HG03095 (cell line): ENCODE measurements around the gene NOP14.
A peak's percentile ranks its signal among the peaks of the same experiment; 100 is the strongest.
"Not testable (repeated sequence)": the region's sequence is repeated elsewhere in the genome, so short reads cannot be mapped to it uniquely, and the experiment has no call there.

Source experiments
- ATAC-seq: cut with Tn5 transposase; IDR thresholded peaks from one replicate; pipeline ENCODE4 v1.9.1; 2021; ENCODE audit warnings: moderate library complexity; ENCODE audit not compliant: unreplicated experiment

Gene NOP14

DNA sequence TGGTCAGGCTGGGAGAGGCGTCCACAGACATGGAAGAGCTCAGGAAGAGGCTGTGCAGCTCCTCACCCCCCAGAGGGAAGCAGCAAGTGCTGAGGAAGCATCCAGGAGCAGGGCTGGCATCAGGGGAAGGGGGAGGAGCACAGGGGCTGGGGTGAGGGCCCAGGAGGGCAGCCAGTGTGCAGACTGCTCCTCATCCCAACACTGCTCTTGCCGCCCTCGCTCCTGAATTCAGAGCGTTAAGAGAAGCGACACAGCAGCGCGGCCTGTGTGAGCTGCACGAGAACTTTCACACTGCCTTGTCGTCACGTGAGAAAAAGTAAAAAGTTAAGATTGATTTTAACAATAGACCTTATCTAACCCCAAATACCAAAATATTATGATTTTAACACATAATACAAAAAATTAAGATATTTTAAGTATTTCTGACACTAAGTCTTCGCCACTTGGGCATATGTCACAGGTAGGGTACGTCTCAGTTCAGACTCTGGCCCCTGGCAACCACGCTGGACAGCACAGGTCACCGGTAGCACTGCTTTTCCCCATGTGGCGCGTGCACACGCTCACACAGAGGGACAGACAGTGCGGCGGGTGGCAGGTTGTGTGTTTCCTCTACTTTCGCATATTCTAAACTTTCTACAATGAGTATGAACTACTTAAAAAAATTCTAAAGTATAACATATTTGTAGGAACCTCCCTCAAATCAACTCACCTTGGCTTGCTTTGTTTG is 19.7 kb downstream of the NOP14 start:
- ATAC-seq, result no peak

DNA sequence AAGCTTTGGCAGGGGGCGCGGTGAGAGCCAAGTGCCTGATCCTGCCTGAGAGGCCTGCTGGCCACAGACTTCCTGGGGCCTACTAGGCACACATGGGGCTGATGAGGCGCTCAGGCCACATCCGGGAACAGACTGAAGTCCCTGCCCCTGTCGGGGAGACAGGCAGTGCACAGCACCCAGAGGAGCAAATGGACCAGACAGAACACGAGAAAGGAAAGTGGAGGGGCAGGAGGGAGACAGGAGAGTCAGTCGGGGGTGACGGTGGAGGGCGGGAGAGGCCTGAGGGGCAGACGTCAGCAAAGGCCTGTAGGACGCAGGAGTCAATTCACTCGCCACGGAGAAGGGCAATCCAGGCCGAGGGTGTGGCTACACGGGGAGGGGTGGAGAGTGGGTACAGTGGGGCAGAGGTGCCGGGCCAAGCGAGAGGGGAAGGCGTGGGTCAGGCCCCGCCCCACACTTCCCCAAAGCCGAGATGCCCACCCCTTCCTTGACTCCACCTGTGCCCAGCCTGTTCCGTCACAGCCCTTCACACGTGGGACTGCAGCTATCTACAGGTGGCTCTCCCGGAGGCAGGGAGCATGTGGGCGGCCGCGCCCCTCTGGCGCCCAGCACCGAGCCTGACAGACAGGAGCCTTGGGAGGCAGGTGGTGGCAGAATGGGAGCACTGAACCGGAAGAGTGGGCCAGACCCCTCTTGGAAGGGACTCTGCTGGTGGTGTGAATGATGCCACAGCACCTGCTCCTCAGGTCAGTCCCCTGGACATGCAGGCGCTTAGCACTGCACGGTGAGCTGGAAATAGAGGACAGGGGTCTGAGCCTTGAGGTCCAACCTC is 20.5 kb downstream of the NOP14 start:
- no peak for ATAC-seq

DNA sequence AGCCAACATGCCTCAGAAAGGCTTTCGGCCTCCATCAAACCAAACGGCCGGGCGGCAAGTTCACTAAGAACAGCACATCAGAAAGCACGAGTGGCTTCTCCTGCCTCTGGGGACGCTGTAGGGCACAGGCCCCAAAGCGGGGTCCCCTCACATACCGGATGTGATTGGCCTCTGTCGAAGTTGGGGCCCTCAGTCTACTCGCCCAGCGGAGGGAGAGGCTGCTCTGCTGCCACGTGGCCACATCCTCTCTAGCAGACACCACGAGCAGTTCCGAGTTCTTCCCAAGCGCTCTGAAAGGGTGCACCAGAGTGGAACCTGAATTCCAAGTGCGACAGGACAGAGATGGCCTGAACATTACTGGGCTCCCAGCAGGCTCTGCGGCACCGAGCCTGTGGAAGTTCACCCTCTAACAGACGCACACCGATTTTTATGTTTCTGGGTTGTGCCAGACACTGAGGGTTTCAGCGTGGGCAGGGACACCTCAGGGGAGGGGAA is 21.1 kb downstream of the NOP14 start:
- ATAC-seq, result no peak

DNA sequence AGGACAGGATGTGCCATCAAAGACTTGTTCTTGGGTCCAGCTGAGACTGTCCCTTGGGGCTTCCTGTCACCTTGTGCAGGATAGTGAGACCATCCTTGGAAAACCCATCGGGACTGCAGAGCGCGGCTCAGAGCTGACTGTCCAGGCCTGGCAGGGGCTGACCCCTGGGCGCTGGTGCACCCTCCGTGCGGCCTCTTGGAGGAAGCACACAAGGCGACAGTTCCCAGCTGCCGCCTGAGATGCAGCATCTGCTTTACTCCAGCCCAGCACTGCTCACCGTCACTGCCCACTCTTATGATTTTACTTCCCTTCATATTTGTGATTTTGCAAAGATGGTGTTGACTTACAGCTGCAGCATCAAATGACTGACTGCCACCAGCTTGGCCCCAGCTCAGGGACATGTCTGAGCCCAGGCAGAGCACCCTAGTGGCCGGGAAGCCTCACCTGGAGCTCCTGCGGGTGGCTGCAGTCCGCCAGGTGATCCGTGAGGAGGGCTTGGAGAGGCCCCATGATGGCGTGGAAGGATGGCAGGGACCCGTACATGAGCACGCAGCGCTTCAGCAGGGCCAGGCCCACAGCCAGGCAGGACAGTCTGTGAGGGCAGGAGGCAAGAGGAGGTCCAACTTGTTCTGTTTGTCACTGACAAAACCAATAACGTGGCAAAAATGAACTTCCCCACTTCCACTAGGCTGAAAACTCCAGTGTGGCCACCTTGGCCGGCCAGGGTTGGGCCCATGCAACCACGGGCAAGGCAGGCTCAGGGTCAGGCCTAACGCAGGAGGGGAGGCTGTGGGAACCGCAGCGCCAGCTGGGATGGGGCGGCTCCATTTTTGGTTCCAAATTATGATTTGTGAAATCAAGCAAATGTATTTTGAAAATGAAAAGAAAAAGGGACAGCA is 21.8 kb downstream of the NOP14 start:
- no peak for ATAC-seq

DNA sequence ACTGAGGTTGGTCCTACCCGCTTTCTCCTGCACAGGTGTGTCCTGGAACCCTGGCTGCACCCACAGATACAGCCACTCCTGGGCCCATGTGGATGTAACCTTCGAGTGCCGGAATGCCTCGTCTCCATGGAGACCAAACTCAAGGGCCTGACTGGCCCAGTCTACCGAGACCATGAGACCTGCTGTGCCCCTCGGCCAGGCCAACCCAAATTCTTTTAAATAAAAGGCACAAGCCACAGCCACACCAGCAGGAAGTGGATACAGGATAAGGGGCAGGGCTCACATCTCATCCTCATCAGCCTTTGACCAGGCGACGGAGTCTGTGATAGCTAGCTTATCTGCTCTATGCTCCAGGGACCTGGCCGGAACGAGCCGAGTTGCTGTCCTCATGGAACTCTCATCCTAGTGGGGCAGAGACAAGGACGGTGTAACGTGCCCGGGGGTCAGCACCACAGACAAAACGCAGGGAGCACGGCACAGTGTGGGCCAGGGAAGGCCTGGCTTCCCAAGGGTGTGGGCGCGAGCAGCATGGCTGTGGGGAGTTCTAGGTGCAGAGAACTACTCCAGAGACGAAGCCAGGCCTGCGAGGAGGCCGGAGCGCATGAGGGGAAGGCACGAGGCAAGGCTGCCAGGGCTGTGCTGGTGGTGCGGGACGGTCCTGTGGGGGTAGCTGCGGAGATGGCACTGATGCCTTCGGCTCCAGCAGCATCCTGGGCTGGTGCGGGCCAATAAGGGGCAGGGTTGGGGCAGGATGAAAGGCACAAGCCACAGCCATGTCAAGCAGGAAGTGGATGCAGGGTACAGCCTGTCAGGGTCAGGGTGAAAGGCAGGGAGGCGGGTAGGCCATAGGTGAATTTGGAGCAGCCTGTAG is 22.7 kb downstream of the NOP14 start:
- no peak for ATAC-seq

DNA sequence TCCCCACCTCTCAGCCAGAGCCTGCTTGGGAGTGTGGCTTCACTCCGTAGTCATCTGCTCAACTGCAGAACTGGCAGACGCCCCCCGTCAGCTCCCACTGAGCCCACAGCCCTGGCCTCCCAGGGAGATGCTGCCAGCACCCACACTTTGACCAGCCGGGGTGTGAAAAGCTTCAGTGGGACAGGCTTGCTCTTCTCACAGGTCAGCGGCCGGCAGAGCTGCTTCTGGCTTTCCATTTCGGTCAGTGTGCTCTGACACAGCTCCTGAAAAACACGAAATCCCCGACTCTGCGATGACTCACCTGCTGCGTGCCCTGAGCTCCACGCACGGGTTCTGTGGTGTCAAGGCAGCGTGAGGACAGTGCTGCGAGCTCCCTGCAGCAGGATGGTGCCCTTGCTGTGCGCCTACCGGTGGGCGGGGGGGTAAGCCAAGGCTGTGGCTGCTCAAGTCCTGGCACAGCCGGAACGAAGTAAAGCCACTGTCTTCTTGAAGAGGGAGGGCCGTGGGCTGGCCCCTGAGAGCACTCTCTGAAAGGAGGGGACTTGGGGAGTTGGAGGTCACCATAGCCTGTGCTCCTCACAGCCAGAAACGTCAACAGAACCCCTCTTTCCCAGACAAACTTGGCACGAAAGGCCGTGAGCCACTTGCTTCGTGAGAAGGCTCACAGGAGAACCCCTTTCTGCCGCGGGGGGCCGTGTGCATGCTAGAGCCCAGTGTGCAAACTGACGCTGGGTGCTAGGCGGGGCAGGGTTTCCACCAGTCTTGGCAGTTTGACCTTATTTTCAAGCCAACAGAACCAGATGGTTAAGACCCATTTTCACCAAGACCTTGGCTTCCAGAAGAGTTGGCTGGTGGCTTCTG is 23.6 kb downstream of the NOP14 start:
- ATAC-seq, result no peak

DNA sequence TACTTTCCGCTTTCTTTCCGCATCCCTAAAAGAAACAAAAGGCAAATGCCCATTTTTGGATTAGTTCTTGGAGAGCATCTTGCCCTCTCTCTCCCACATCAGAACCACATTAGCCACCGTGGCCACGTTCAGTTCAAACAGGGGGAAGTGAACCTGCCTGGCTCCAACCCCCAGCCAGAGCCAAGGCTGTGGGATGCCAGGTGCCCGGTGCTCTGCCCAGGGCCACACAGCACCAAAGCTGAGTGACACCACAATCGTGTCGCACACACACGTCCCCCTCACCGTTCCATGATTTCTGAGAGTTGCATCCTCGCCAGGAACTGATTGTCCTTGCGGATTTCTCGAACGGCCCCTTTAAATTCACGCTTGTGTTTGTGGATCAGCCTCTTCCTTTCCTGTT is 24.3 kb downstream of the NOP14 start:
- no peak for ATAC-seq

DNA sequence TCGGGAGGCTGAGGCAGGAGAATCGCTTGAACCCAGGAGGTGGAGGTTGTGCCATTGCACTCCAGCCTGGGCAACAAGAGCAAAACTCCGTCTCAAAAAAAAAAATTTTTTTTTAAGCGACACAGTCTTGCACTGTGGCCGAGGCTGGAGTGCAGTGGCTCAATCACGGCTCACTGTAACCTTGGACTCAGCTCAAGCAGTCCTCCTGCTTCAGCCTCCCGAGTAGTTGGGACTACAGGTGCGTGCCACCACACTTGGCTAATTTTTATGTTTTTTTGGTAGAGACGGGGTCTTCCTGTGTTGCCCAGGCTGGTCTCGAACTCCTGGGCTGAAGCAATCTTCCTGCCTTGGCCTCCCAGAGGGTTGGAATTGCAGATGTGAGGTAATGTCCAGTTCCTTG is 24.8 kb downstream of the NOP14 start:
- ATAC-seq, result not testable (repeated sequence)

DNA sequence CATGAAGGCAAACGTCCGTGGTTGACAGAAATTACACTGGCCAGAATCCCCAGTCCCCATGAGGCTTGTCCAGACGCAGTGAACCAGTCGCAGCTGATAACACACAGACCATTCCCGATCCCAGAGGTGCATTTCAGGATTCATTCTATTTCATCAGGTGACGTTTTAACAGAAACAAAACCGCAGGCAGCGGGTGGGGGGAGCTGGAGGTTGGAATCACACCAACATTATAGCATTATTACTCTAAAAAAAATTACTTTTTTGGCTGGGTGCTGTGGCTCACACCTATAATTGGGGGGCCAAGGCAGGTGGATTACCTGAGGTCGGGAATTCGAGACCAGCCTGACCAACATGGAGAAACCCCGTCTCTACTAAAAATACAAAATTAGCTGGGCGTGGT is 25.2 kb downstream of the NOP14 start:
- no peak for ATAC-seq

DNA sequence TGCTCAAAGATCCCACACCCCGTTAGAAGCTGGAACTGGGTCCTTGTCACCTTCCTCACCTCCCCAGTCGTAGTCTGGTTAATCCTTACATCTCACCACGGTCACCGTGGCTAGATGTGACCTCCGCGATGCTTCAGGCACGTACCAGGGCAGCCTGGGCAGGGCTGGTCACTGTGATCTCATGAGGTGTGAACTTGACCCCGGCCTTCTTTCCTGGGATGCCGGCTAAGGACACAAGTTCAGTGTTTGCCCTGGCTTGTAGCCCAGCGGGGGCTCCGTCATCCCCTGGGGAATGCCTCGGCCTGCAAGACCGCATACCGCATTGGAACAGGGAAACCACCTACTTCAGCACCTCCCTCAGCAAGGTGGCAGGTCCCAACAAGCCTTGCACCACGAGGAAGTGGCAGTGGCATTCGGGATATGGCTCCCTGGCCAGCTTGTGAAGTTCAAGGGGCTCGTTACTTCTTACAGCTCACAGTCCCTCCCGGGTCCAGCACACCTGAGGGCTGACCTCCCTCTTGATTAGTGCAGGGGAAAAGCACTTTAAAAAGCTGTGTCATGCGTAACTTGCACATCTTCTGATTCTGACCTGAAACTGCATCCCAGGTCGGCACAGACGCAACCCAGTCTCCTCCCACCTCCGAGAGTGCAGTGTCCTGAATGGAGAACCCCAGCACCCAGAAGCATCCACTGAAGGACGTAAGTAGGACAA is 25.9 kb downstream of the NOP14 start:
- ATAC-seq, result no peak

DNA sequence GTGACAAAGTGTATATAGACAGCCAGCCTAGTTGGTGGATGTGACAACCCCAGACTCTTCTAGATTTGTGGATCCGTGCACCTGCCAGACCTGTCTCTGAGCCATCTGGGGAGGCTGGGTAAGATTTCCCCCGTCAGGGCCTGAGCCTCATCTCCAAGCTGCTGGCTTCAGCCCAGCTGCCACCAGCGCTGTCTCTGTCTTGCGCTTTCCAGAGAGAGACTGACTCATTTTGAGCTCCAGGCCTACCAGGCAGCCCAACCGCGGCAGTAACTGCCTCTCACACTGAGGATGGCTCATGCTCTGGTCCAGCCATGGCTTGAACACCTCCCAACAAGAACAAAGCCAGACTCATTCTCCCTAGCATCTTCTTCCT is 26.4 kb downstream of the NOP14 start:
- ATAC-seq, result no peak

DNA sequence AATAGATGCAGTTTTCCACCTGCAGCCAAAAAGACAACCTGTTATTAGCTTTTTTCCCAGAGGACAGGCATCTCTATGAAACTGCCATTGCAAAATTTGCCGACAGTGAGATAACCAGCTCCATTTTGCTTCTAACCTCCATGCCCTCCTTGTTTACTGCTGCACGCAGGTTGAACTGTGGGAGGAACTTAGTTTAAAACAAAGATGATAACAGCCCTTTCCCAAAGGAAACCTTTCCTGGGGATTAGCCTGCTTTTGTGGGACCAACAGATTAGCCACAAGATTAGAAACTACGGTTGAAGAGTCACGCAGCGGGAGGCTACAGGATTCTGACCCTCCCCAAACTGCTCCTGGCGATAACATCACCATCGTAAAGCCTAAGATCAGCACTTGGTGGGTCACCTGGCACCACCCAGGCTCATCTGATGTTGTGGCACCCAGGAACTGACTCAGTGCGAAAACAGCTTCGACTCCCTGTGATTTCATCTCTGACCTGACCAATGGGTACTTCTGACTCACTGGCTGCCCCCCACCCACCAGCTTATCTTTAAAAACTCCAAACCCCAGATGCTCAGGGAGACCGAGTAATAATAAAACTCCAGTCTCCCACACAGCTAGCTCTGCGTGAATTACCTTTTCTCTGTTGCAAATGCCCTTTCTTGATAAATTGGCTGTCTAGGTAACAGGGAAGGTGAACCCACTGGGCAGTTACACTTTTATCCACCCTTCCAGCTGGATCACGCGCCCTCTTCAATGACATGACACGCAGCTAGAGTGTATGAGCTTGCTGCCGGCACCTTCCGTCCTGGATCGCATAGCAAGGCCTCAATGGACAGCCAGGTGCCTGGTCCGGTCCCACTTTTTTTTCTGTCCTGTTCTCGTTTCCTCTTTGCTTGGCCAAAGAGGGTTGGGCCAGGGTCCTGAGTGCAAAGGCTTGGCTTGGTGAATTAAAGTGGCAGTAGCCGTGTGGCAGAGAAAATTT is 27.2 kb downstream of the NOP14 start:
- ATAC-seq, result no peak

DNA sequence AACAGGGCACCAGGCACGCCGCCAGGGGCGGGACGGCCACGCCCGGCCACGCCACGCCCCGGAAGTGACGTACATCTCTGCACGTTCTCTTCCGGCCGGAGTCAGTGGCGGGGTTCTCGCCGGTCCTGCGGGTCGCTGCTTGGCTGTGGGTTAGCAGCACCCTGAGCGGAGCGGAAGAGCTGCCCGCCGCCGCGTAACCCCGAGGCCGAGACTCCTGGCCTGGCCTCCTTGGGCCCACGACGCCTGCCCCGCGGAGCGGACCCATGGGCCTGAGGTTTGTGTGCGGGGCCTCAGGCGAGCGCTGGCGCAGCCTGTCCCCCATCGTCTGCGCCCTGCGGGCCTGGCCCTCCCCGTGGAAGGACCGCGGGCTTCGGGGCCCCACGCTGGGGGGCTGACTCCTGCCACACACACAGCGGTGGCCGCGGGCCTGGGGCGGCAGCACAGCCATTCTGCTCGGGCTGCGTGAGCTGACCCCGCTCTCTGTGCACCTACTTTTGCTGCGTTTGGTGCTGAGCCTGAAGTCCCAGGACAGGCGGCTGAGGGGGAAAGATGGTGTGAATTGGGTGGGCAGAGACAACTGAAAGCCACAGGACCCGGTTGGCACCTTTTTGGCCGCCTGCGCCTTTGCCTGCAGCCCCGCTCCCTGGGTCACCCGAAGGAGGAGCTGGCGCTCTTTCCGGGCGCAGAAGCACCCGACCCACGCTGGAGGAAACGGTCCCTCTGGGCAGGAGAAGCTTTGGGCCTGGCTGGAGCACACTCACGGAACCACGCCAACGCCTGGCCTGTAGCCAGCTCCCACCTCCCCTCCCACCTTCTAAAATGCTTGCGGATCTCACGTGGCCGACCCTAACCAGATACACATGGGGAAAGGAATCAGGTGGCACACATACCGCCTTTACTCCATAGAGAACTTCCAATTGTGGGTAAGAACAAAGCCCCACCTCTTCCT is 28.1 kb downstream of the NOP14 start:
- peak; percentile 39 for ATAC-seq

DNA sequence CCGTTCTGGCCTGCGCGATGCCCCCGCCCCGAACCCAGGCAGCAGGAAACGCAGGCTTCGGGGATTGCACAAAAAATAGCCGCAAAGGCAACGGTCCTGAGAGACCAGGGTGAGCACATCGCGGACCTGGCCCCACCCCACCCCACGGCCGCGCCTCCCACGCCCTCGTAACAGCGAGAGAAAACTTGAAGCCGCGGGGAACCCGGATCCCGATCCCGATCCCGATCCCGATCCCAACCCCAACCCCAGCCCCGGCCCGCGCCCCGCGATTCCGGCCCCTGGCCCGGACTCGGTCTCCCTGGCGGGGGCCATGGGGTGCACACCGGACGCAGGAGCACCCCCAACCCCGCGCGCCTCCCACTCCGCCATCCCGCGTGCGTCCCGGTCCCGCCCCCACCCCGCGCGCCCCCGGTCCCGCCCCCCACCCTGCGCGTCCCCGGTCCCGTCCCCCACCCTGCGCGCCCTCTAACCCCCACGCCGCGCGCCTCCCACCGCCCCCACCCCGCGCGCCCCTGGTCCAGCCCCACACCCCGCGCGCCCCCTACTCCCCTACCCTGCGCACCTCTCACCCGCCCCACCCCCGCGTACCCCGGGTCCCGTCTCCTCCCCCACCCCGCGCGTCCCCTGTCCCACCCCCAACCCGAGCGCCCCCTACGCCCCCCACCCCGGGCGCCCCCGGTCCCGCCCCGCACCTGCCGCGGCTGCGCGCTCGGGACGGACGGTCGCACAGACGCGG is 29.0 kb downstream of the NOP14 start:
- no peak for ATAC-seq

DNA sequence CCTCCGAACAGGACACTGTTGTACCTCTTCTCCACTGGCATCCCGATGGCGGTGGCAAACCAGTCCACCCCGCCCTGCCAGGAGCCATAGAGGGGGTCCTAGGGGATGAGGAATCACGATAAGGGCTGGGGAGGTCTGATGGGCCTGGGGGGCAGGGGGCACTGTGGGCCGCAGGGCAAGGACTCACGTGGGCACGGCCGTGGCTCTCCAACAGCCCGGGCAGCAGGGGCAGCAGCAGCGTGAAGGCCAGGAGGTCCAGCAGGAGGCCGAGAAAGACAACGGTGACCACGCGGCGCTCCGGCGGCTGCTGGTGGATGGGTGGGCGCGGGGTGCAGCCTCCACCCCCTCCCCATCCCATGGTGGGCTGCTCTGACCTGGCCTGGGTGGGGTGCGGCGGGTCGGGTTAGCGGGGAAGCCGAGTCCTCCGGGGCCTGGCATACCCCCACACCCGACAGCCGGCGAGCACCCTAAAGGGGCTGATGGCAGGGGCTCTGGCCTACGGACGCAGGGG is 29.6 kb downstream of the NOP14 start:
- no peak for ATAC-seq
